Prostate gland (tissue), 2 donors: ENCODE measurements around the gene TAS2R10. TPM values are rescaled to one million over a fixed set of nuclear protein-coding genes. Genes with fewer than 3 reads are reported as not detected.
"Not testable (repeated sequence)": the region's sequence is repeated elsewhere in the genome, so short reads cannot be mapped to it uniquely, and the experiment has no call there.

Source experiments
- DNase-seq: peaks from one replicate; pipeline ENCODE4 v3.0.0-alpha.2; 2019; ENCODE audit warnings: low spot score
- H3K27ac ChIP-seq, 2 donors: fragments of 200-600 bp; sonication (generic); 2 replicates each; pipeline ENCODE4 v1.5.1; 2017 to 2019
- H3K27me3 ChIP-seq: fragments of 200-600 bp; sonication (generic); replicated peaks from 2 replicates; pipeline ENCODE4 v1.5.1; 2019; ENCODE audit not compliant: insufficient read depth
- H3K36me3 ChIP-seq, 2 donors: fragments of 200-600 bp; sonication (generic); 1 replicate in 1 of 2; 2 replicates in 1 of 2; pipeline versions ENCODE4 v1.5.1 to v1.8.1; 2017 to 2019
- H3K4me1 ChIP-seq: fragments of 200-600 bp; sonication (generic); replicated peaks from 2 replicates; pipeline ENCODE4 v1.5.1; 2019
- H3K4me3 ChIP-seq, 2 donors: fragments of 200-600 bp; sonication (generic); 2 replicates each; pipeline ENCODE4 v1.5.1; 2017 to 2019
- H3K9me3 ChIP-seq: fragments of 200-600 bp; sonication (generic); 2 replicates; pipeline ENCODE4 v1.5.1; 2017
- POLR2A ChIP-seq: fragments of 450-650 bp; IDR thresholded peaks from one replicate; pipeline ENCODE4 v1.6.1; 2016; ENCODE audit warnings: antibody characterized with exemption, mild to moderate bottlenecking
- POLR2AphosphoS5 ChIP-seq: sonication (generic); formaldehyde crosslinking; IDR thresholded peaks from one replicate; pipeline ENCODE4 v1.6.1; 2017; ENCODE audit warnings: antibody characterized with exemption
- WGBS: methylation state at CpG from one replicate; pipeline ENCODE4 v1.1.5; 2018; 5-methylcytosine and 5-hydroxymethylcytosine counted together
- intact Hi-C: fragments of 100-400 bp; cut with DNase I; formaldehyde crosslinking; loops from one replicate; pipeline ENCODE4 v1.14.2; 2022
- total RNA-seq, 2 donors: library from RNA; depleted of rRNA; stranded (reverse); fragments of >200 nt; gene quantifications; one replicate each; pipeline ENCODE4 v1.1.0, GENCODE V29; 2016
- TF ChIP-seq, protein P1 (sequence below), 4 experiments: fragments of 200-600 bp in 2 of 4; fragments of 450-650 bp in 2 of 4; sonication (generic) in 2 of 4; IDR thresholded peaks; 1 replicate in 3 of 4; 2 replicates in 1 of 4; pipeline ENCODE4 v1.5.1; 2016 to 2019; ENCODE audit warnings: antibody characterized with exemption in 4 of 4, mild to moderate bottlenecking in 2 of 4, moderate library complexity in 2 of 4

TAS2R10 gene
- total RNA-seq, 2 donors from 2014 or later: 0.41 TPM; not detected in 1

DNA sequence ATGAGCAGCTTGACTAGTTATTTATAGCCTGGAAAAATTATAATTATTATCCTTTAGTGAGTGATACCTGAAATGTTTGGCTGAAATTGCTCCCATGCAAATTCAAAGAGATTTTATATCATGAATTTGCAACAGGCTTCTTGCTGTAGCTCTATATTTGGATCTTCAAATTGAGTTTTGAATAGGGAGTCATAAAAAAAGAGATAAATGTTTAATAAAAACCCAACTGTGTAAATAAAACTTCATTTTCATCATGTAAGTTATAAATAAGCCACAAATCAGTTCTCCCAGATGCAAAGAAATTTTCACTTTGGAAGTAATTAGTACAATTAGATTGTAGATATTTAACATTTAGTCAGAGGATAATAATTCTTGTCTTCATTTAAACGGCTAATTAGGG, 19.0 kb downstream of the TAS2R10 start, which contains the start of gene TAS2R8:
TSS of gene TAS2R8 (minus strand) at position 101 of the 400 bp plus-strand sequence. CDS start 306 bp downstream, outside the sequence.
- H3K36me3 ChIP-seq: no peaks in the 10 kb centered on the region
- intact Hi-C loops: no loop called here
- H3K27ac ChIP-seq: no peak within 1 kb of the TSS

DNA sequence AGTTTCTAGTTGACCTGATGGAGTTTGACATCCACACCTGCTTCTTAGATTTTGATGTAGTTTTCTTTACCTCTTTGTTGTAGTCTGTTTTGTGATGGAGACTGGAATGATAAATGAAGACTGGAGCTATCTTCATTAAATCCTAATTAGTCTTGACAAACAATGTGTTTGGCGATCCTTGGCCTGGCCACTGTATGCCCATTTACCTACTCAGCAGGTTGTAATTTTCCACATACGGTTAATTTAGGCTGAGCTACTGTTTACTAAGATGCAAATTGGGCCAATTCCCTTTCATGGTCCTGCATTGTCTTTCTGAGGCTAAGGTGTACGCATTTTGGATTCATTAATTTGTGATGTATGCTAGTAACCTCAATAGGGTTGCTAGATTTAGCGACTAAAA, 23.6 kb downstream of the TAS2R10 start, which contains the start of gene TAS2R7:
TSS of gene TAS2R7 (minus strand) at position 41 of the 400 bp plus-strand sequence. CDS start 57 bp downstream, outside the sequence.
- Histone ChIP-seq H3K27ac (no peak within 1 kb of the TSS), H3K27me3 (no peaks in the 10 kb centered on the region), H3K36me3 (no peaks in the 10 kb centered on the region), H3K4me3 (no peak within 1 kb of the TSS), H3K9me3 (no peaks in the 10 kb centered on the region), H3K4me1 (no peaks in the 10 kb centered on the region)
- no peak for DNase-seq
- TF ChIP-seq, protein P1, sequence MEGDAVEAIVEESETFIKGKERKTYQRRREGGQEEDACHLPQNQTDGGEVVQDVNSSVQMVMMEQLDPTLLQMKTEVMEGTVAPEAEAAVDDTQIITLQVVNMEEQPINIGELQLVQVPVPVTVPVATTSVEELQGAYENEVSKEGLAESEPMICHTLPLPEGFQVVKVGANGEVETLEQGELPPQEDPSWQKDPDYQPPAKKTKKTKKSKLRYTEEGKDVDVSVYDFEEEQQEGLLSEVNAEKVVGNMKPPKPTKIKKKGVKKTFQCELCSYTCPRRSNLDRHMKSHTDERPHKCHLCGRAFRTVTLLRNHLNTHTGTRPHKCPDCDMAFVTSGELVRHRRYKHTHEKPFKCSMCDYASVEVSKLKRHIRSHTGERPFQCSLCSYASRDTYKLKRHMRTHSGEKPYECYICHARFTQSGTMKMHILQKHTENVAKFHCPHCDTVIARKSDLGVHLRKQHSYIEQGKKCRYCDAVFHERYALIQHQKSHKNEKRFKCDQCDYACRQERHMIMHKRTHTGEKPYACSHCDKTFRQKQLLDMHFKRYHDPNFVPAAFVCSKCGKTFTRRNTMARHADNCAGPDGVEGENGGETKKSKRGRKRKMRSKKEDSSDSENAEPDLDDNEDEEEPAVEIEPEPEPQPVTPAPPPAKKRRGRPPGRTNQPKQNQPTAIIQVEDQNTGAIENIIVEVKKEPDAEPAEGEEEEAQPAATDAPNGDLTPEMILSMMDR (IDR thresholded peaks at IDR 0.05): no peak
- TF ChIP-seq POLR2A (no peak), POLR2AphosphoS5 (no peak)
- intact Hi-C loops: no loop called here
- 52% methylated on average over 4 of the region's 4 CpGs for WGBS

More for the DNA sequence above, 19.0 kb downstream of the TAS2R10 start, which contains the start of gene TAS2R8:
- Histone ChIP-seq H3K9me3 (no peaks in the 10 kb centered on the region), H3K27me3 (no peaks in the 10 kb centered on the region), H3K4me1 (no peaks in the 10 kb centered on the region), H3K4me3 (no peak within 1 kb of the TSS)
- WGBS: 86% methylated on average over 1 of the region's 1 CpG
- no peak for DNase-seq
- TF ChIP-seq, protein P1 (IDR thresholded peaks at IDR 0.05): no peak
- no peak for TF ChIP-seq POLR2AphosphoS5
- TF ChIP-seq POLR2A: no peak

GRCh38 chr12:10801741-10802140, 24.4 kb downstream of the TAS2R10 start:
- no peak for TF ChIP-seq POLR2A
- TF ChIP-seq, protein P1 (IDR thresholded peaks at IDR 0.05): no peak
- TF ChIP-seq POLR2AphosphoS5: no peak
- 31% methylated on average over 5 of the region's 5 CpGs for WGBS
- Histone ChIP-seq H3K27me3 (no peaks in the 10 kb centered on the region), H3K4me1 (no peaks in the 10 kb centered on the region), H3K27ac (no peak overlapping the region), H3K9me3 (no peaks in the 10 kb centered on the region), H3K36me3 (no peaks in the 10 kb centered on the region), H3K4me3 (no peak overlapping the region)
- DNase-seq: no peak
- intact Hi-C loops: no loop called here

GRCh38 chr12:10794222-10794621, 31.9 kb downstream of the TAS2R10 start:
- no peaks in the 10 kb centered on the region for H3K4me1 ChIP-seq
- H3K9me3 ChIP-seq: no peaks in the 10 kb centered on the region
- no peaks in the 10 kb centered on the region for H3K36me3 ChIP-seq
- no peak for TF ChIP-seq POLR2AphosphoS5
- TF ChIP-seq POLR2A: no peak
- TF ChIP-seq, protein P1 (IDR thresholded peaks at IDR 0.05): no peak
- 34% methylated on average over 2 of the region's 2 CpGs for WGBS
- intact Hi-C loops: no loop called here
- H3K27me3 ChIP-seq: no peaks in the 10 kb centered on the region
- no peak overlapping the region for H3K4me3 ChIP-seq
- no peak overlapping the region for H3K27ac ChIP-seq
- no peak for DNase-seq

GRCh38 chr12:10791769-10792168, 34.4 kb downstream of the TAS2R10 start:
- WGBS: 79% methylated on average over 4 of the region's 4 CpGs
- H3K27me3 ChIP-seq, intact Hi-C loops, DNase-seq, H3K4me1 ChIP-seq, H3K4me3 ChIP-seq, H3K9me3 ChIP-seq, H3K27ac ChIP-seq, H3K36me3 ChIP-seq: not testable (repeated sequence)
